C4-2B (cell line): Measurements from ENCODE around the gene PAX1.
A peak's percentile ranks its signal among the peaks of the same experiment; 100 is the strongest.

Source experiments
- H3K27ac ChIP-seq: fragments of 450-650 bp; 2 replicates; pipeline ENCODE4 v1.5.1; 2017
- CTCF ChIP-seq: fragments of 450-650 bp; conservative IDR thresholded peaks from 2 replicates; pipeline ENCODE4 v1.5.1; 2017; ENCODE audit warnings: mild to moderate bottlenecking
- ZFX ChIP-seq: fragments of 450-650 bp; IDR thresholded peaks from 2 replicates; pipeline ENCODE4 v1.6.1; 2017

The PAX1 gene

DNA sequence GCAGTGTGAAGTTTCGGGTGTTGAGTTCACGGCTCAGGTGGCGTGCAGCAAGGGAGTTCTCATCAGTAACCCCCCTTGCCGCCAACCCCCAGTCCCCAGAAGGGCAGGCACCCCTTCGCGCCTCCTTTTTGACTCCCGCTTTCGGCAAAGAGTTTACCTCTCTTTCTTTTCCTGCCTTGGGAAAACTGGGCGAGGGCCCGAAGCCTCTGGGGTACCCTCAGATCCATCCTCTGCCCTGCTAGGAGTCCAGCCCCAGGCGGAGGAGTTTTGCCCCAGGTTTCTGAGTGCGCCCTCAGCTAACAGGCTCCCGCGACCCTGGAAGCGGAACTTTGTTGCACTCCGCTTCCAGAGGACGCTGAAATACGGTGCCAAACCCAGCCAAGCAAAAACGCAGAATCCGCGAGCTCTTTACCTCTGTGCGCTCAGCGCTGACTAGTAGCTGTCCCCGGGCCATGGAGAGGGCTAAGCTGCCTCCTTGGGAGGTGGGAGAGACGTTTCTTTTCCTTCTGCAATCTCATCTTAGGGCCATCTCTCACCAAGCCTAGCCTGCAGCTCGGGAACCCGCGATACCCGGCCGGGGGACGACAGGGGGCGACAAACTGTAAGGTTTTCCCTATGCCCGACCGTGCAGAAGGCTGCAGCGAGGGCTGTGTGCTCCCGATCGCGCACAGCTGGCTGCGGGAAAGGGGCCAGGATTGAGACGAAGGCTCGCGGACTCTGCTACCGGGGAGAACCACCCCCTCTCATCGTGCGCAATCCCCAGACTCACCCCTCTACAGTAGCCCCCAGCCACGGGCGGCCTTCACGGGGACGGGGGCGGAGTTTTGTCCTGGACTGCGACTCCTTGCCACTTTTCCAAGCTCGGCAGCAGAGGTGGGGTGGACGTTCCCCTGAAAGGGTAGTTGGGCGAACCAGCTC, 2.7 kb upstream of the PAX1 start:
- peak; percentile 89 for TF ChIP-seq CTCF
- no peak for TF ChIP-seq ZFX

DNA sequence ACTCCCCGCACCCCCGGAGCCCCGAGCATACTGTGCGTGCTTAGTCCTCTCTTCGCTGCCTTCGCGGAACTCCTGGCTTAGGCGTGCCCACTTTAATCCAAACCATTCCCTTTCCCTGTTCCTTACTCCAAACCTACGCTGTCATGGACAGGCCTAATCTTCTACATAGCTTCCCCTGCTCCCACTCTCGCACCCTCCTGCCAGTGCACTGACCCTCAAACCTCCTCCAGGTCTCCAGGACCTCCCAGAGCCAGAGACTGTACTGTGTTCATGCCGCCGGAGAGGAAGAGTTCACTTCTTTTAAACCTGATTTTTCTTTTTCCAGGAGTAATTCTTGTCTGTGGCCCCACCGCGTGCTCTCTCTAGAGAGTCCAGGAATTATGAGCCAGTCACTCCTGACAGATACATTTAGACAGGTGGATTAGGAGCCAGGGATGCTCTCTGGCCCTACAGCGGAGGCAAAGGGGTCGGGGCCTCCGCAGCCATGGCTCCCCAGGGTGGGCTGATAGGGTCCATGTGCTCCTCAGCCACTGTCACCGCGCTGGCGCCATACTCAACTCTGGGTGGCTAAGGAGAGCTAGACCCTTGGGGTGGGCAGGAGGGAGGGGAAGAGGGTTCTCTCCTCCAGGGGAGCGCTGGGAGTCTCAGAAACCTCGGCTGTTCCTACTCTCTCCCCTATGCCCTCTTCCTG, 1.6 kb upstream of the PAX1 start:
- no peak overlapping the region for H3K27ac ChIP-seq
- no peak for TF ChIP-seq ZFX
- TF ChIP-seq CTCF: no peak

More for the DNA sequence above, 2.7 kb upstream of the PAX1 start:
- peak overlapping the region; percentile 8; the same call in 1 of the 2 replicates for H3K27ac ChIP-seq

DNA sequence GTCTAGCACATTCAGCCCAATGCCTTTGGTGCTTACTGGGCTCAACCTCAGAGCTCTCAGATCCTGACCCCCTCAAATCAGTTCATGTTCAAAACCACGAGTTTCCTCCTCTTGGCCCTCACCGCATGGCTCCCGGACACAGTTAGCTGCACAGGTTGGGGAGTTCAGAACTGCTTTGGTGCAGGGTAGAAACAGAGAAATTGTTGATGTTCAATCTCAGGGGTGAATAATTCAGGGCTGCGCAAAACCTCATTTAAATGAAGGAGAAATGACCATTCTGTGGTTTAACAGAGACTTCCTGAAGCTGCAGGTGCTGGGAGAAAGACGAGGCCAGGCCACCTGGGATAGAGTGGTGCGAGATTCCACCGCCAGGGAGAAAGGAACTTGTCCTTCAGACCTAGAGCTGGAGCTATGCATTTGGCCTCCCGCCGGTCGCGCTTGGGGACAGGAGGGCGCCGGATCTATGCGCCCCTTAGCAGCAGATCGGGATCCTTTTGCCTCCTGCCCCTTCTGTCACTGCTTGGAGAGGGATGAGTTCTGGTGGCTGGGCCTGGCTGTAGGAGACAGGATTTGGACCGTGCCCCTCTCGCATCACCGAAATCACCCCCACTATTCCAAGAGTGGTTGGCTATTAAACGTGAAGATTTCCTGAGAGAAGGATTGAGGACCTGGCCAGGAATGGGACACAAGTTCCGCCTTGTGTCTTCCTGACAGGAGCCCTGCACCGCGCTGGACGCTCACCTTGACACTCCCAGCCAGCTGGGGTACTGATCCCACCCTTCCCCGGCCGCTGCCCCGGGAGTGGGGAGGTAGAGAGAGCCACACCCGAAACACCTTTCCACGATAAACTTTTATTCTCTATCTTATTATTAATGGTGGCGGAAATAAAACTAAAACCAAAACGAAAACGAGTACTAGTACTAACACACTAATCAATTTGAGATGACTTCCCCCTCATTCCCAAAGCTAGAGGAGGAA, 767 bp upstream of the PAX1 start:
- no peak overlapping the region for H3K27ac ChIP-seq
- TF ChIP-seq ZFX (no peak), CTCF (no peak)

DNA sequence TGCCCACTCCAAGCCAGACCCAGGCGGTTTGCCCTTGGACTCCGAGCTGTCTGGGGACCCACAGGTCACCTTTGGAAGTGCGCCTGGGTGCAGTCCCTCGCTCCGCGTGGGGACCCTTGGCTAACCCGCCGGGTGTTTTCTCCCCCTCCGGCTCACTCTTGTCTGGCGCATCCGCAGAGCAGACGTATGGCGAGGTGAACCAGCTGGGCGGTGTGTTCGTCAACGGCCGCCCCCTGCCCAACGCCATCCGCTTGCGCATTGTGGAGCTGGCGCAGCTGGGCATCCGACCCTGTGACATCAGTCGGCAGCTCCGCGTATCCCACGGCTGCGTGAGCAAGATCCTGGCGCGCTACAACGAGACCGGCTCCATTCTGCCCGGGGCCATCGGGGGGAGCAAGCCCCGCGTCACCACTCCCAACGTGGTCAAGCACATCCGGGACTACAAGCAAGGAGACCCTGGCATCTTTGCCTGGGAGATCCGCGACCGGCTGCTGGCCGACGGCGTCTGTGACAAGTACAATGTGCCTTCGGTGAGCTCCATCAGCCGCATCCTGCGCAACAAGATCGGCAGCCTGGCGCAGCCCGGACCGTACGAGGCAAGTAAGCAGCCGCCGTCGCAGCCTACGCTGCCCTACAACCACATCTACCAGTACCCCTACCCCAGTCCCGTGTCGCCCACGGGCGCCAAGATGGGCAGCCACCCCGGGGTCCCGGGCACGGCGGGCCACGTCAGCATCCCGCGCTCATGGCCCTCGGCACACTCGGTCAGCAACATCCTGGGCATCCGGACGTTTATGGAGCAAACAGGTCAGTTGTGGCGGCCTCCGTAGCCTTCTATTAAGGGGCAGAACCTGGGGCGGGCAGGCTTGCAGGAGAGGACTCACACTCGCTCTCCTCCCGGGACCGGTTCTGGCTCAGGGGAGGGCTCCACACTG, 1.1 kb downstream of the PAX1 start:
- no peak for TF ChIP-seq ZFX
- 0 out of 2 replicates have a peak, but pooled peaks have one; percentile 3 for TF ChIP-seq CTCF
- peak overlapping the region; percentile 57 for H3K27ac ChIP-seq

GRCh38 chr20:21707267-21707666, 1.8 kb downstream of the PAX1 start:
- no peak for TF ChIP-seq ZFX
- no peak for TF ChIP-seq CTCF
- no peak overlapping the region for H3K27ac ChIP-seq

DNA sequence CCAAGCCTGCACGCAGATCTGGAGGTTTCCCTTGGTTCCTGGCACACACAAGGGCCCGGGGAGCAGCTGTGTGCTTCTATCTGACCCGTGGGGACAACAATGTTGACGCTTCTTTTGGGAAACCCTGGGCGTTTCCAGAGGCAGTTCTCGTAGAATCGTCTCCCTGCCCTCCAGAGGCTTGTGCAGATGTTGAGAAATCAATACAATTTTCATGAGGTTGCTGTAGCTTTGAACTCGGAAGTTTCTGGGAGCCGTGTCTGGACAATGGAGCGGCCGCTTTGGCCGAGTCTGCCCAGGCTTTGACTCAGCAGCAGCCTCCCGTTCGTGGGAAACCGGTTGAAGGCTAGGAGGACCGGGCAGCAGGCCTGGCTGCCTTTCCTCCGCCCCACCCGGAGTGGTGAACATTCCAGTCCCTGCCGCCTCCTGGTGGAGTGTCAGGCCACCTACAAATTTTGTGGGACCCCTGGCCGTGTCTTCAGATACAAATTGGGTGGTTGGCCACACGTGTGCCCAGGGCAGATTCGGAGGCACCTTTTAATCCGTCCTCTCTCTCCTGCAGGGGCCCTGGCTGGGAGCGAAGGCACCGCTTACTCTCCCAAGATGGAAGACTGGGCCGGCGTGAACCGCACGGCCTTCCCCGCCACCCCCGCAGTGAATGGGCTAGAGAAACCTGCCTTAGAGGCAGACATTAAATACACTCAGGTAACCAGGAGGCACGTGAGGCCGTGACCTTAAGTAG, 2.7 kb downstream of the PAX1 start:
- no peak overlapping the region for H3K27ac ChIP-seq
- TF ChIP-seq CTCF: no peak
- TF ChIP-seq ZFX: no peak
